GM18867 (cell line): ENCODE measurements around the gene SPINT2.

ENCODE experiments used
- ATAC-seq: cut with Tn5 transposase; IDR thresholded peaks from one replicate; pipeline ENCODE4 v1.9.1; 2021; ENCODE audit warnings: mild to moderate bottlenecking, moderate library complexity; ENCODE audit not compliant: unreplicated experiment

SPINT2 gene

DNA sequence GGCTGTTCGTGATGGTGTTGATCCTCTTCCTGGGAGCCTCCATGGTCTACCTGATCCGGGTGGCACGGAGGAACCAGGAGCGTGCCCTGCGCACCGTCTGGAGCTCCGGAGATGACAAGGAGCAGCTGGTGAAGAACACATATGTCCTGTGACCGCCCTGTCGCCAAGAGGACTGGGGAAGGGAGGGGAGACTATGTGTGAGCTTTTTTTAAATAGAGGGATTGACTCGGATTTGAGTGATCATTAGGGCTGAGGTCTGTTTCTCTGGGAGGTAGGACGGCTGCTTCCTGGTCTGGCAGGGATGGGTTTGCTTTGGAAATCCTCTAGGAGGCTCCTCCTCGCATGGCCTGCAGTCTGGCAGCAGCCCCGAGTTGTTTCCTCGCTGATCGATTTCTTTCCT is 27.5 kb downstream of the SPINT2 start:
- ATAC-seq = no peak

DNA sequence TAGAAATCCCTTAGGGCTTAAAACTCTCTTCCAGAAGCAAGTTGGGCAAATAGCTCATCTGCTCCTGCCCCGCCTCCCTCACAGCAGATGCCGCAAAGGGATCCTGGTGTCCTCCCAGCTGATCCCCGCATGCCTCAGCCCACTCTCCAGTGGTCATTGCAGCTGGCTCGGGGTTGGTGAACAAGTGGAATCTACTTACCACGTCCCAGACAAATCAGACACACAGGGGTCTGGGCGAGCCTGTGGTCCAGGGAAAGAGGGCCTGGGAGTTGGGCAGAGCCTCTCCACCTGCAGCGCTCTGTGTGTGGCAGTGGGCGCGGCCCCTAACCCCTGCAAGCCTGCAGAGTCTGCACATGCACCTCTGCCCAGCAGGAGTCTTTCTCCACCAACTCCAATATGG is 28.9 kb downstream of the SPINT2 start:
- no peak for ATAC-seq

DNA sequence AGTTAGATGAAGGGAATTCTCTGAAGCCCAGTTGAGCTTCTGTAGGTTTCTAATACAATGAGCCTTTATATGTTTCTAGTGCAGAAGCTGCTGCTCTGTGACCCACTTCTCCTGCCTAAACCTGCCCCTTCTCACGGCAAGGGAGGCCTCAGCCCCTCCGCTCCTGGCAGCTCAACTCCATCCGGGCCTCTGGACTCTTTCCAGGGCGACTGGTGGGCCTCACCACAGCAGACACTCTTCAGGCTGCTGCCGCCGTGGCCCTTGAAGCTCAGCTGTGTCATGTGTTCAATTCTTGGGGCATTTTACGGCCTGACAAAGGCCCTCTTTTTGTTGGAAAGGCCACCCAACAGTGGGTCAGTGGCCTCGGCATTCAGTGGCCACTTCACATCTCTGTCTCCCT is 29.7 kb downstream of the SPINT2 start:
- no peak for ATAC-seq

DNA sequence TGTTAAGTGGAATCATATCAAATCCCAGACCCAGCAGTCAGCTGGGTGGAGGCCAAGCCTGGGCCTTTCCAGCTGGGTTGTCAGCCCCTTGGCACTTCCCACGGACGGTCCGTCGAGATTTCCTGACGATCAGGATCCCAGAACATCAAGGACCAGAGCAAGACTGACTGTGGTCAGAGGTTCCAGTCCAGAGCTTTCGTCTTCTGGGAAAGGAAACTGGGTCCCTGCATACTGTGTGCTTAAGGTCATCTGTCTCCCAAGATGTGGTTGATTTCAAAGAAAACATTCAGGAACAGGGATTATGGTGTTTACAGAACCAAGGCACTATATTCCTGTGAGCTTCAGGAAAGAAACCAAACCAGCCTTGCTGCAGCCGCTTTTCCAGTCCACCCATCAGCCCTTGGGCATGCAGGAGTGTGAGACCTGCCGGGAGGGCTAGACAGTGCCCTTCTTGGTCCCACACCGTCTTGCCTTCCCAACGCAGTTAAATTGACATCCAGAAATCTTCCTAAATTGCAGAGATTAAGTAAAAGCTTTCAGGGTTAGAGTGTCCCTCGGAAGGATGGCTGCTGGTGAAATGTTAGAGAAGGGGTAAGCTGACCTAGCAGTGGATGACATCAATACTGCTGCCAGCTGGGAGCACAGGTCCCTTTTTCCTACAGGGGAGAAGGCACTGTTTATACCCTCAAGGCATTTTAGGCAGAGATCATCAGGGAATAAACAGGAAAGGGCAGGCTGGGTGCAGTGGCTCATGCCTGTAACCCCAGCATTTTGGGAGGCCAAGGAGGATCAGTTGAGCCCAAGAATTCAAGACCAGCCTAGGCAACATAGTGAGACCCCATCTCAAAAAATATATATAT is 34.7 kb downstream of the SPINT2 start:
- no peak for ATAC-seq

DNA sequence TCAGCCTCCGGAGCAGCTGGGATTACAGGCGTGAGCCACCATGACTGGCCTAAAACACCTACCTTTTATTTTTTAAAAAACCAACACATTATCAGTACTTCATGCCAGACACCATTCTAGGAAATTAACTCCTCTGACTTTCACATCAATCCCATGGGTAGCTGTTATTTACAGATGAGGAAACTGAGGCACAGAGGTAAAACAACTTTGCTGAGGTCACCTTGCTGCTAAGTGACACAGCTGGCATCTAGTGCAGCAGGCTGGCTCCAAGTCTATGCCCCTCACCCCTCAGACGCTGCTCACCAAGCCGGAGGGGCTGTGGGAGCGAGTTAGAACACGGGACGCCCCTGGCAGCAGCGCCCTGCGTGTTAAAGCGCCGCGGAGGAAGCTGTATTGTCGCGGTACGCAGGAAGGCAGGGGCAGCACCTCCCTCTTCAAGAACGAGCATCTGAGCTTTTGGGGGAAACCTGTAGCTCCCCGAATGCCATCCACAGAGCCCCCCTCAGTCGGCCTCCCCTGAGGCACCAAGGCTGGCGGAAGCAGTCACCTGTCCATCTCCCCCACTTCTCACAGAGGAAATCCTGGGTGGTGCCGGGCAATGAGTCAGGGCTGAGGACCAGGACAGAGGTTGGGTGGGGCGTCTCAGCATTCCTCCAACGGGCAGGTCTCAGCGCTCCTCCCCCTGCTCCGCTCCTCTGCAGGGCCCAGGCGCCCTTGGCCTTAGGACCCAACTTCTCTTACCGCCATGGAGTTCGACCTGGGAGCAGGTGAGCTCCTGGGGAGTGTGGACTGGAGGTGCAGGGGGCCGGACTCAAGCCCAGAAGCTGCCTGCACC is 39.4 kb downstream of the SPINT2 start, which contains the start of gene C19orf33:
C19orf33 (plus strand) TSS at position 735 of the 835 bp plus-strand sequence; CDS start at position 746, 11 bp downstream.
- ATAC-seq = no peak

DNA sequence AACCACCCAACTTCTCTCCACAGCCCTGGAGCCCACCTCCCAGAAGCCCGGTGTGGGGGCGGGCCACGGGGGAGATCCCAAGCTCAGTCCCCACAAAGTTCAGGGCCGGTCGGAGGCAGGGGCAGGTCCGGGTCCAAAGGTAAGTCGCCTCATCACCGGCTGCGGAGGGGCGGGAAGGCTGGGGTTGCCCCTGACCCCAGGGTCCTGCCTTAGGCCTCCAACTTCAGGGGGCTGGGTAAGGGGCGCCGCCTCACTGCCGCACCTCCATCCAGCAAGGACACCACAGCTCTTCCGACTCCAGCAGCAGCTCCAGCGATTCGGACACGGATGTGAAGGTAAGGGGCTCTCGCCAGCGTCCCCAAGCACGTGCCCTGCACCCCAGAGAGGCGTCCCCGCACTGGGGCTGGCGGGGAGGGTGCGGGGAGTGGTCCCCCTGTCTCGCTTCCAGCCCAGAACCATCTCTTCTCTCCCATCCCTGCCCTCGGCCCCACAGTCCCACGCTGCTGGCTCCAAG is 40.0 kb downstream of the SPINT2 start:
- ATAC-seq = no peak

DNA sequence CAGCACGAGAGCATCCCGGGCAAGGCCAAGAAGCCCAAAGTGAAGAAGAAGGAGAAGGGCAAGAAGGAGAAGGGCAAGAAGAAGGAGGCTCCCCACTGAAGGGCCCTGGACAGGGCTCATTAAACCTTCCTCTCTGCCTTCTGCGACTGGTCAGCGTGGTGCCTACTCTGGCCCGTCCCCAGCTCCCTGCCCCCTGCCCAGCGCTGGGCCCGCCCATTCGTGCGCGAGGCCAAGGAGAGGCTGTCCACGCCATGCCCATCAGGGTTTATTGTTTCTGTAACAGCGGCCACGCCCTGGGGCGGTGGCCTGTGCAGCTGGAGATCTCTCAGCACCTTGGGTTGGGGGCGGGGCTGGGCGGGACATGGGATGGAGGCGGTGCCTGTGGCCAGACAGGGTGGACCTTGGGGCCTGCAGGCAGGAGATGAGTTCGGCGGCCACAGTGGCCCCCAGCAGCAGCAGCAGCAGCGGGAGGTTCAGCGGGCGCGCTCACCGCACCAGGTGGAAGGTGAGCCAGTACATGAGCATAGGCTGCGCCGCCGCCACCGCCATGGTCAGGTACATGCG is 40.6 kb downstream of the SPINT2 start:
- no peak for ATAC-seq

DNA sequence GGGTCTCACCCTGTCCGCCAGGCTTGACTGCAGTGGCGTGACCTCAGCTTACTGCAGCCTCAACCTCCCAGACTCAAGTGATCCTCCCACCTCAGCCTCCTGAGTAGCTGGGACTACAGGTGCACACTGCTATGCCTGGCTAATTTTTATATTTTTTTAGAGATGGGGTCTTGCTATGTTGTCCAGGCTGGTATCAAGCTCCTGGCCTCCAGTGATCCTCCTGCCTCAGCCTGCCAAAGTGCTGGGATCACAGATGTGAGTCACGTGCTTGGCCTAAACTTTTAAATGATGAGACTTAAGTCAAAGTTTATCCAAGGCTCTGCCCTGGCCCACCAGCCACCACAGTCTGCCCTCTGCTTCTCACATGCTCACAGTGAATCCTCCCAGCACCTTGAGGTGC is 41.9 kb downstream of the SPINT2 start:
- no peak for ATAC-seq

DNA sequence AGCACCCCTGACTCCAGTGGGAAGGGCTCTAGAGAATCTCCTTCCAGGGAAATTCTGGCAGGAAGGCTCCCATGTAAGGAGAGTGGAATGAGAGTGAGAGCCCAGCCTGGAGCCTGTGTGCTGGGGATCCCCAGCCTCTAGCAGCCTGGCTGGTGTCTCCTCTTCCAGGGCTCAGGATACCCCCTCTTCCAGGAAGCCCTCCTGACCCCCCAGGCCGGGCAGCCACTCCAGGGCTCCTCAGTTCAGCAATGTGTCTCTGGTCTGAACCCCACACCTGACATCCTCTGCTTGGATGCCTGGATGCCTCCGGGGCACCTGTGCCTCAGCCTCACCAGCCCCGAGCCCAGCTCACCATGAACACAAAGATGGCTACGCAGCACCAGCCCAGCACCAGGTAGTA is 42.7 kb downstream of the SPINT2 start:
- ATAC-seq = no peak

DNA sequence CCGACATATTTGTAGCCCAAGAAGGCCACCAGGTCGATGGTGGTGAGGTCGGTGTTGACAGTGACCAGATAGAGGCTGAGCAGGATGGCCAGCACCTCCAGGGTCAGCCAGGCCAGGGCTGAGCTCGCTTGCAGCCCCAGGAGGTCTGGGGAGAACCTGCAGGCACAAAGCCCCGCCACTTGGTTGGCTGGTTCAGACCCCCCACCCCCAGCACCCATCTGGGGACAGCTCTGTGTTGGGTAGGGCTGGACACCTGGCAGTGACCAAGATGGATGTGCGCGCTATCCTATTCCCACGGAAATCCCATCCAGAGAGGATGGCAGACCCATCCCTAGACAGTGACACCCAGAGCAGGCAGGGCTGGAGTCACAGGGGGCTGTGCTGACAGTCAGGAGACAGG is 43.2 kb downstream of the SPINT2 start:
- no peak for ATAC-seq

DNA sequence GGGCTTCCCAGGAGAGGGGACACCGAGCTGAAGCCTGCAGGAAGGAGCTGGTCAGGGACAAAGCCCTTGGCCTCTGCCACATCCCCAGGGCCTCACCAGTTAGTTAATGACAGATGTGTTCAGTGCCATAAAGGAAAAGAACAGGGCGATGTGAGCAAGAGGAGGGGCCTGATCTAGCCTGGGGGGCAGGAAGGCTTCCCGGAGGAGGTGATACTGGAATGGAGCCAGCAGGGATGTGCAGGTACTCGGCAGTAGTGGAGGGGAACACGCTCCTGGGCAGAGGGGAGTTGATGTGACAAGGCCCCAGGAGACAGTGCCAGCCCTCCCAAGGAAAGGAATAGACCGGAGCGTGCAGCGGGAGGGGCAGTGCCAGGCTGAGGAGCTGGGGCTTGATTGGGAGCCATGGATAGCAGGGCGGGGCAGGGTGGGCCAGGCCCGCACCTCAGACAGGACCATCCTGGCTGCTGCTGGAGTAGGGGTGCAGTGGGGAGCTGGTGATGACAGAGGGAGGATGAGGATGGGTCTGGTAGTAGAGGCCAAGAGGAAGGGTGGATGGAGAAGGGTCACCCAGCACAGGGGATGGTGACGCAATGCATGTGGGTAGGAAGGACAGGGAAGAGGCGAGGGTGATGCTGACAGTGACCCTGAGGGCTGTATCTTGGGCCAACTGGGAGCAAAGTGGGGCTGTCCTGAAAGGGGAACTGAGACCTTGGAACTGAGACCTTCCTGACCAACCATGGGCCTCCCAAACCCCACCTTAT is 43.8 kb downstream of the SPINT2 start:
- no peak for ATAC-seq

DNA sequence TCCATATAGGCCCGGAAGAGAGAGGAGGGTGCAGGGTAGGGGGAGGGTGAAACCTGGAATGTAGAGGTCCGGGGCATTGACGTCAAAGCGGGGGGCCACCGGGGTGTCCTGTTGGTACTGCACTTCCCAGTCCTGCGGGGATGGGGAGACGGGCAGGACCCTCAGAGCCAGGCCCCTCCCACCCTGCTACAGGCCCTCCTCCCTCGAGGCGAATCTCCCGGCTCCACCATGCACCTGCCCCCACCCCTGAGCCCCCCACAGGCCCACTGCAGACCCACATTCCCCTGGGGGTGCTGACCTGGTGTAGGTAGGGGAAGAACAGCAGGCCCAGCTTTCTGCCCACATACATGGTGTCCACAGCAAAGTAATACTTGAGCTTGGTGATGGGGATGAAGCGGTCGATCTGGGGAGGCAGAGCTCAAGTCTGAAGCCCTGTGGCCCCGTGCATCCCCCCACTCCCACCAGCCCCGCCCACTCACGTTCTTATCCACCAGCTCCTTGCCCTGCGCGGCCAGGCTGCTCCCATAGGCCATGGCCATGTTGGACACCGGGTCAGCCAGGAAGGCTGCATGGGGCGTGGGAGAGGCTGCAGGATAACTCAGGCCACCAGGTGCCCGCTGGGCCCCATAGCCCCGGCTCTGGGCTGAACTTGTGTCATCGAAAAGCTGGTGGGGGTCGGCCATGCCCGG is 44.7 kb downstream of the SPINT2 start:
- no peak for ATAC-seq

DNA sequence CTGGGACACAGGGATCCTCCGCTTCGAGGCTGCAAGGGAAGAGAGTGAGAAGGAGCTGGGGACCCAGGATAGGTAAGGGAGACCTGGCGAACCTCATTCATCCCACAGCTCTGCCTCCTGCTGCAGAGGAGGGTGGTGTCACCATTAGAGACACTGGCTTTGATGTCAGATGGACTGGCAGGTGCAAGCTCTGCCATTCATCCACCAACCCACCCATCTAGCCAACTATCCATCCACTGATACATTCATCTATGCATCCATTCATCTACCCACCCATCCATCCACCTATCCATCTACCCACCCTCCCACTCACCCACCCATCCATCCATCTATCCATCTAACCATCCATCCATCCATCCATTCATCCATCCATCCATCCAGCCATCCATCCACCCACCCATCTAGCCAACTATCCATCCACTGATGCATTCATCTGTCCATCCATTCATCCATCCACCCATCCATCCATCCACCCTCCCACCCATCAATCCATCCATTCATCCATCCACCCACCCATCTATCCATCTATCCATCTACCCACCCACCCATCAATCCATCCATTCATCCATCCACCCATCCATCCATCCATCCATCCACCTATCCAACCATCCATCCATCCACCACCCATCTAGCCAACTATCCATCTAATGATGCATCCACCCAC is 45.4 kb downstream of the SPINT2 start:
- no peak for ATAC-seq

DNA sequence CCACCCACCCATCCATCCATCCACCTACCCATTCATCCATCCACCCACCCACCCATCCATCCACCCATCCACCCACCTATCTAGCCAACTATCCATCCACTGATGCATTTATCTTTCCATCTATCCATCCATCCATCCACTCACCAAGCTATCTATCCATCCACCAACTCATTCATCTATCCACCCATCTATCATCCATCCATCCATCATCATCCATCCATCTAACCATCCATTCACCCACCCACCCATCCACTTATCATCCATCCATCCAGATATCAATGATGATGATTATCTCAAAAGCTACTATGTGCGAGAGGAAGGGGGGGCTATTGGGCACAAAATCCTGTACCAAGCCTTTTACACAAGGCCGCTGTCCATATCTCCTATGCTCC is 45.9 kb downstream of the SPINT2 start:
- ATAC-seq = no peak

DNA sequence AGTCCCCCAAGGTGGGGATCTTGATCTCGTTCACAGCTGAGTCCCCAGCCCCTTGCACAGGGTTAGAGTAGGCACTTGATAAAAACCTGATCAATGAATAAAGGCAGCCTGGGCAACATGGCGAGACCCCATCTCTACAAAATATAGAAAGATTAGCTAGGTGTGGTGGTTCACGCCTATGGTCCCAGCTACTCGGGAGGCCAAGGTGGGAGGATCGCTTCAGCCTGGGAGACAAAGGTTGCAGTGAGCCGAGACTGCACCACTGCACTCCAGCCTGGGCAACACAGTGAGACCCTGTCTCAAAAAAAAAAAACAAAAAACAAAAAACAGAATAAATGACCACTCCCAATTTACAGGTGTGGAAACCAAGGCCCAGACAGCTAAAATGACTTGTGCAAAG is 46.6 kb downstream of the SPINT2 start:
- ATAC-seq = no peak

DNA sequence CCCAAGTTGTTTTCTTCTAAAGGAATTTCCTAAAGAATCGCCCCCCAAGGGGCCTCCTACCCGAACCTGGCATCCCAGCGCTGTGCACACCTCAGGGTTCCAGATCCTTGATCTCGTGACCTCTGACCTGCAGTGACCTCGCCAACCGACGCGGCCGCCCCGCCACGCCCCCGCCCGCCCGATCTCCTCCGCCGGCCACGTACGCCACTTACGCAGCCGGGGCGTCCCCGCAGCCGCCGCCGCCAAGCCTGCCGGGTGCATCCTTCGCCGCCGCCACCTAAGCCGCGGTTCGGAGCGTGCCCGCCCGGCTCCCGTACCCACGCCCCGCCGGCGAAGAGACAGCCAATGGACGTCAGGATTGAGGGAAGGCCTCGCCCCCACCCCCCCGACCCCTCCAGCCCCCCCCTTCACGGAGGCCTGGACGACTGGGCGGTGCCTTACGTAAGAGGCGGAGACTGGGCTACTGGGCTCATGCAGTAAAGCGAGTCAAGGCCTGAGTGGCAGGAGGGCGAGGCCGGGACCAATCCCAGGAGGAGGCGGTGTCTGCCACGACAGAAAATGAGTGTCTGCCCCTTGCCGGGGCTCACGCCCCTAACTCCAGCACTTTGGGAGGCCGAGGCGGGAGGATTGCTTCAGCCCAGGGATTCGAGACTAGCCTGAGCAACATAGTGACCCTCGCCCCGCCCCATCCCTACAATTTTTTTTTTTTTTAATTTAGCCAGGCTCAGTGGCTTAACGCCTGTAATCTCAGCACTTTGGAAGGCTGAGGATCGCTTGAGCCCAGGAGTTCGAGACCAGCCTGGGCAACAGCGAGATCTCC is 51.5 kb downstream of the SPINT2 start, which contains the start of gene YIF1B:
YIF1B (minus strand) TSS at position 291 of the 820 bp plus-strand sequence; CDS start at position 261, 30 bp downstream.
- peak; percentile 83 for ATAC-seq

DNA sequence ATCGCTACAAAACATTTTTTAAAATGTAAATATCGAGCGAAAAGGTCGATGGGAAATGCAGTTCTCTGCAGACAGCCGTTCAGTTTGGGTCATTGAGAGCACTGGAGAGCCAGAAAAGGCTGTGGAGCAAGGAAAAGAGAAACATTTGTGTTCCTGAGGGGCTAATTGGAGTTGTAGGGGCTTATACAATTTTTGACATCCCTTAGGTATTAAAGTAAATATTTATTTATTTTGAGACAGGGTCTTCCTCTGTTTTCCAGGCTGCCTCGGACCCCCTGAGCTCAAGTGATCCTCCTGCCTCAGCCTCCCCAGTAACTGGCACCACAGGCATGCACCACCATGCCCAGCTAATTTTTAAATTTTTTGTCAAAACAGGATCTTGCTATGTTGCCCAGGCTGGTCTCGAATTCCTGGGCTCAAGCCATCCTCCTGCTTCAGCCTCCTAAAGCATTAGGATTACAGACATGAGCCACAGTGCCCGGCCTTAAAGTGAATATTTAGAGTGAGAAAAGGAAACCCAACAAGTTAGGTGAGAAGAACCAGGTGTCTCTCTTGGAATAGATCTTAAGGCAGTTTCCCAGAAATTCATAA is 52.2 kb downstream of the SPINT2 start:
- ATAC-seq = no peak

DNA sequence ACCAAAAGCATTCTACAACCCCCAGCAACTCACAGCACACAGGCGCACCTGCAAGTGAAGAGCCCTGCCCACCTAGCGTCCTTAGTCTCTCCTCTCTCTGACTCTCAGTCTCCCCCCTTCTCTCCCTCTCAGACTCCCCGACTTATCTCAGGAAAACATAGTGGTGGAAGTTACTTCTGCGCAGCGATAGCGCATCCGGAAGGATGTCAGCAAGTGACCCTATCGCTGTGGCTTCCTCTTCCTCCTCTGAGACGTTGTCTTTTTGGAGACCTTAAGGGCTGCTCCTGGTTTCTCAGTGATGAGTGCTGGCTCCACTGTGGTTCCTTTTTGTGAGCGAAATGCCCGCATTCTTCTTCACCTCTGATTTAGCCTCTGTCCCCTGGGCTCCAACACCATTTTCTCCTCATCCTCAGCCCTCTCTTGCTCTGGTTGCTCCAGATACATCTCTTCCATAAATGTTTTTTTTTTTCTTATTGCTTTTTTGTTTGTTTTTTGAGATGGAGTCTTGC is 52.8 kb downstream of the SPINT2 start:
- ATAC-seq = no peak
